ENCODE results near the gene SFXN1.

DNA sequence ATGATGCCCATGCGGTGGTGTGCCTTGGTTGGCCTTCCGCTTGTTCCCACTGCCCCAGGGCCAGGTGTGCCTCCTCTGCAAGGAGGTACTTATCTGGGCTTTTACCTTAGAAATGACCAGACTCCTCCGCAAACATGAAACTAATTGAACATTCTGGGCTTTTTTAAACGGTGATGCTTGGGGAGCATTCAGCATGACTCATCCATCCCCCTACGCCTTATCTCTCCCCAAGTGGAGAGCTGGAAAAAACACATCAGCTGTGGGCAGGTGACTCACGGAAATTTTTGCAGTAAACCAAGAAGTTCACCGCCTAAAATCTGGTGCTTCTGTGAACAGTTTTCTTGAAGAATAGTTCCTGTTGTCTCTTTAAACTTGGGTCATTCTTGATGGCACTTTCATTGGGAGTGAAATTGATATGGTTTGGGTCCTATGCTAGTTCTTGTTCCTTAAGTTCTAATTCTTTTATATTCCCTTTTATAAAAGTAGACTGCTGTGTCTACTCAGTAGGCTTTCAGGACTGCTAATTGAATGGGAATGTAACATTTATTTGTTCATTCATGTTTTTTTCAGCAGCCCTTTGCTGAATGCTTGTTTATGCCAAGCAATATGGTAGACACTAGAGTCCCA, 39.6 kb downstream of the SFXN1 start:
- TF ChIP-seq, protein P1, sequence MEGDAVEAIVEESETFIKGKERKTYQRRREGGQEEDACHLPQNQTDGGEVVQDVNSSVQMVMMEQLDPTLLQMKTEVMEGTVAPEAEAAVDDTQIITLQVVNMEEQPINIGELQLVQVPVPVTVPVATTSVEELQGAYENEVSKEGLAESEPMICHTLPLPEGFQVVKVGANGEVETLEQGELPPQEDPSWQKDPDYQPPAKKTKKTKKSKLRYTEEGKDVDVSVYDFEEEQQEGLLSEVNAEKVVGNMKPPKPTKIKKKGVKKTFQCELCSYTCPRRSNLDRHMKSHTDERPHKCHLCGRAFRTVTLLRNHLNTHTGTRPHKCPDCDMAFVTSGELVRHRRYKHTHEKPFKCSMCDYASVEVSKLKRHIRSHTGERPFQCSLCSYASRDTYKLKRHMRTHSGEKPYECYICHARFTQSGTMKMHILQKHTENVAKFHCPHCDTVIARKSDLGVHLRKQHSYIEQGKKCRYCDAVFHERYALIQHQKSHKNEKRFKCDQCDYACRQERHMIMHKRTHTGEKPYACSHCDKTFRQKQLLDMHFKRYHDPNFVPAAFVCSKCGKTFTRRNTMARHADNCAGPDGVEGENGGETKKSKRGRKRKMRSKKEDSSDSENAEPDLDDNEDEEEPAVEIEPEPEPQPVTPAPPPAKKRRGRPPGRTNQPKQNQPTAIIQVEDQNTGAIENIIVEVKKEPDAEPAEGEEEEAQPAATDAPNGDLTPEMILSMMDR (conservative IDR thresholded peaks at IDR 0.05) = no peak
- no peak for TF ChIP-seq EZH2 (IDR thresholded peaks at IDR 0.05; ENCODE audit: low read depth)
